A673 (cell line): ENCODE measurements around the gene LKAAEAR1. TPM values are rescaled to one million over a fixed set of nuclear protein-coding genes. Genes with fewer than 3 reads are reported as not detected.

ENCODE experiments used
- BruUV-seq: library from RNA; stranded (reverse); fragments of 400-500 nt; replicated peaks from 2 replicates; lab custom pipeline; 2021; lab: Mats Ljungman, UMichigan
- CTCF ChIA-PET: fragments of 300-600 bp; sonication (Branson Sonifier 250); formaldehyde crosslinking; loops from one replicate; lab custom pipeline; 2022; ENCODE audit warnings: antibody characterized with exemption; lab: Charles Lee
- POLR2A ChIA-PET: fragments of 300-600 bp; sonication (Branson Sonifier 250); formaldehyde crosslinking; loops from one replicate; lab custom pipeline; 2022; ENCODE audit warnings: antibody characterized with exemption; ENCODE audit not compliant: low non-redundant PET; lab: Charles Lee
- DNase-seq: peaks from one replicate; pipeline ENCODE4 v3.0.0-alpha.2; 2015; ENCODE audit warnings: low spot score
- H3K27ac ChIP-seq: fragments of 200-600 bp; sonication (generic); 2 replicates; pipeline ENCODE4 v1.5.1; 2016; ENCODE audit warnings: mixed run types, low read depth, mild to moderate bottlenecking, mixed read lengths, antibody characterized with exemption, low read length; ENCODE audit not compliant: poor library complexity, severe bottlenecking
- H3K27me3 ChIP-seq: fragments of 200-600 bp; sonication (generic); replicated peaks from 2 replicates; pipeline ENCODE4 v1.6.1; 2017; ENCODE audit warnings: mixed run types, low read depth, mild to moderate bottlenecking, mixed read lengths, antibody characterized with exemption, low read length; ENCODE audit not compliant: insufficient read depth, poor library complexity
- H3K36me3 ChIP-seq: fragments of 200-600 bp; sonication (generic); 2 replicates; pipeline ENCODE4 v1.6.1; 2016; ENCODE audit warnings: mixed run types, mild to moderate bottlenecking, mixed read lengths, antibody characterized with exemption, low read length; ENCODE audit not compliant: insufficient read depth, poor library complexity, severe bottlenecking
- H3K4me1 ChIP-seq: fragments of 200-600 bp; sonication (generic); 2 replicates; pipeline ENCODE4 v1.6.1; 2017; ENCODE audit warnings: mixed run types, mild to moderate bottlenecking, mixed read lengths, antibody characterized with exemption, low read length; ENCODE audit not compliant: insufficient read depth, poor library complexity, severe bottlenecking
- H3K4me3 ChIP-seq: fragments of 200-600 bp; sonication (generic); 2 replicates; pipeline ENCODE4 v1.5.1; 2016; ENCODE audit warnings: low read depth, mixed run types, mild to moderate bottlenecking, mixed read lengths, low read length; ENCODE audit not compliant: poor library complexity, severe bottlenecking
- H3K9me3 ChIP-seq: fragments of 200-600 bp; sonication (generic); 2 replicates; pipeline ENCODE4 v1.6.1; 2016; ENCODE audit warnings: mixed run types, low read depth, mild to moderate bottlenecking, mixed read lengths, antibody characterized with exemption, low read length; ENCODE audit not compliant: poor library complexity, severe bottlenecking
- CTCF ChIP-seq: fragments of 300-800, 200-600 bp; sonication (generic); conservative IDR thresholded peaks from 2 replicates; pipeline ENCODE4 v1.5.1; 2017; ENCODE audit warnings: low read depth, mild to moderate bottlenecking, antibody characterized with exemption, low read length, moderate library complexity, mixed read lengths
- EZH2 ChIP-seq: fragments of 200-600 bp; sonication (generic); IDR thresholded peaks from 2 replicates; pipeline ENCODE4 v1.6.1; 2017; ENCODE audit warnings: borderline replicate concordance, low read depth, mild to moderate bottlenecking, mixed read lengths, antibody characterized with exemption, low read length; ENCODE audit not compliant: poor library complexity, severe bottlenecking
- intact Hi-C: fragments of 100-400 bp; cut with micrococcal nuclease; formaldehyde crosslinking; loops from one replicate; pipeline ENCODE4 v1.10.0; 2022; ENCODE audit not compliant: unreplicated experiment
- total RNA-seq: library from RNA; stranded (reverse); gene quantifications from 2 replicates; pipeline ENCODE4 v1.2.3, GENCODE V29; 2021

The LKAAEAR1 gene
- total RNA-seq, 1 experiment from 2014 or later = 0.62 TPM

- POLR2A ChIA-PET = no interaction called here
- intact Hi-C loops = no loop called here
- CTCF ChIA-PET = no interaction called here
- no peak for TF ChIP-seq CTCF
- no peak for TF ChIP-seq EZH2
- Histone ChIP-seq H3K9me3 (no peaks in the 10 kb centered on the region), H3K36me3 (no peaks in the 10 kb centered on the region), H3K27ac (no peak overlapping the region), H3K27me3 (peaks cover 46% of the 10 kb centered on the region), H3K4me3 (no peak overlapping the region), H3K4me1 (peaks cover 14% of the 10 kb centered on the region)
- no peak for DNase-seq
- no TSS peak for BruUV-seq
These were observed 47.0 kb downstream of the LKAAEAR1 start for GRCh38 chr20:64037199-64037497.

DNA sequence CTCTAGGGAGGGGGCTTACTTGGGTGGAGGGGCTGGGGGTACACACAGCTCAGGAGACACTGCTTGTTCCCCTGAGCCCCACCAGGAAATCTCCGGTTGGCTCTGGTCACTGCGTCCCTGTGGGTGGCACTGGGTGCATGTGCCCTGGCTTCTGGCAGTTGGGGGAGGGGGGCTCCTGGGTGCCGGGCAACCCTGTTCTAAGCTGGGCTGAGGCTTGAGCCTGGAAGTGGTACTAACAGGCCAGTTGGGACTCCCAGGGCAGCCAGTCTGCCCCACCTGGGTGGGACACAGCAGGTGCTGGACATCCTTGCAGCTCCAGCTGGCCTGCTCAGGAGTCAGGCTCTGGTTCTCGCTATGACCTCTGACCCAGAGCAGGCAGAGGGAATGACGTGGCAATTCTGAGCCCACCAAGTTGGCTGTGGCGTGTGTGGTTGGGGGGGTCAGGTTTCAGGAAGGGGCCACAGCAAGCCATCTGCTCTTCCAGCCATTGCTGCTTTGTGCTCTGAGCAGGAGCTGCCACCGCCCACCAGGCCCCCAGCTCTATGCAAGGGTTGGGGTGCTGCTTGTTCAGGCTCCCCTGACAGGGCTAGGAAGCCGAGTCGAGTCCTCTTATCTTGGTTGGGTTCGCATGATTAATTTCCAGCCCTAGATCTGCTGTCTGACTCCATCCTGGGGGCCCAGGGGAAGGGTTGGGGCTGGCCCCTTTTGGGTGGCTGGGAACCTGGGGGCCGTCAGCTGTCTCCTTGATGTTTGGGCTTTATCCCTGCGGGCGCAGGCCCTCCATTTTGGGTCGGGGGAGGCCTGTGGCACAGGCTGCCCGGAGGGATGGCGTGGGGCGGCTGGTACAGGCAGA lies 47.6 kb downstream of the LKAAEAR1 start:
- H3K27me3 ChIP-seq = peaks cover 41% of the 10 kb centered on the region
- ChIA-PET CTCF (no interaction called here), POLR2A (no interaction called here)
- TF ChIP-seq EZH2 = no peak
- no peak for TF ChIP-seq CTCF
- H3K4me1 ChIP-seq = peaks cover 8% of the 10 kb centered on the region
- no peaks in the 10 kb centered on the region for H3K9me3 ChIP-seq
- DNase-seq = no peak
- intact Hi-C loops = no loop called here
- no peaks in the 10 kb centered on the region for H3K36me3 ChIP-seq
- BruUV-seq = no TSS peak
- H3K4me3 ChIP-seq = no peak overlapping the region
- no peak overlapping the region for H3K27ac ChIP-seq

DNA sequence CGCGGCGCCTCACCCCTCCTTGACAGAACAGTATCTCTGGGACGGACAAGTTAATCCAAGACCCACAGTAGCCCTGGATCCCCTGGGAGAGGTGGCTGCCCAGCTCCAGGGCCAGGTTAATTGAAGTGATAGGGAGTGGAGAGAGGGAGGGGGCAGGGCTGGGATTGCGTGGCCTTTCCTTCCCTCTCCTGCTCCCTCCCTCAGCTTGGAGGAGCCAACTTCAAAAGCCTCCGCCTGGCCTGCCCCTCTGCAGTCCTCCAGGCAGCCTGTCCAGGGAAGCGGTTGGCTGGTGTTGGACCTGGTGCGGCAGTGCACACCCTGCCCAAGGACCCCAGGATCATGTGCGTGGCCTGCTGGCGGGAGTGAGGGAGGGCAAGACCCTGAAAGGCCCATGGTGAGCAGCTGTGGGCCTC lies 48.3 kb downstream of the LKAAEAR1 start, which contains the start of gene C20orf204:
Gene C20orf204 (plus strand): TSS at position 250 of the 413 bp plus-strand sequence. CDS start 142 bp downstream, at position 392.
- intact Hi-C loops = no loop called here
- BruUV-seq = no TSS peak
- no peaks in the 10 kb centered on the region for H3K36me3 ChIP-seq
- H3K4me1 ChIP-seq = peaks cover 8% of the 10 kb centered on the region
- CTCF ChIA-PET = no interaction called here
- no peak within 1 kb of the TSS for H3K27ac ChIP-seq
- H3K9me3 ChIP-seq = no peaks in the 10 kb centered on the region
- H3K27me3 ChIP-seq = peaks cover 35% of the 10 kb centered on the region
- POLR2A ChIA-PET = no interaction called here
- H3K4me3 ChIP-seq = no peak within 1 kb of the TSS
- no peak for DNase-seq
- TF ChIP-seq EZH2 (no peak), CTCF (no peak)
